Activated B cell treated with CpG ODN at 0.5 μM for 24 hours (primary cell): ENCODE data around the gene NRGN. TPM values are rescaled to one million over a fixed set of nuclear protein-coding genes. Genes with fewer than 3 reads are reported as not detected.

ENCODE experiments used
- ATAC-seq: fragments of 200-7000 bp; cut with Tn5 transposase; one replicate; pipeline ENCODE4 v1.10.0; 2021; ENCODE audit warnings: low read depth, mild to moderate bottlenecking, moderate library complexity
- CTCF ChIA-PET: fragments of 350-600 bp; sonication (Branson Sonifier 250); formaldehyde crosslinking; loops from one replicate; lab custom pipeline; 2021; ENCODE audit warnings: antibody characterized with exemption; lab: Charles Lee
- POLR2A ChIA-PET: fragments of 350-600 bp; sonication (Branson Sonifier 250); formaldehyde crosslinking; loops from one replicate; lab custom pipeline; 2021; ENCODE audit warnings: antibody characterized with exemption; lab: Charles Lee
- DNase-seq: peaks from one replicate; pipeline ENCODE4 v3.0.0; 2022
- H3K27ac Mint-ChIP-seq: one replicate; pipeline ENCODE4 v1.8.0; 2020; ENCODE audit warnings: mixed read lengths
- H3K27me3 Mint-ChIP-seq: one replicate; pipeline ENCODE4 v1.8.0; 2021; ENCODE audit warnings: mixed read lengths
- H3K36me3 Mint-ChIP-seq: one replicate; pipeline ENCODE4 v1.8.0; 2021; ENCODE audit warnings: low read depth, mixed read lengths
- H3K4me1 Mint-ChIP-seq: one replicate; pipeline ENCODE4 v1.8.0; 2021; ENCODE audit warnings: mixed read lengths
- H3K4me3 Mint-ChIP-seq: one replicate; pipeline ENCODE4 v1.8.0; 2020; ENCODE audit warnings: mild to moderate bottlenecking, mixed read lengths
- H3K9me3 Mint-ChIP-seq: one replicate; pipeline ENCODE4 v1.8.0; 2020; ENCODE audit warnings: mixed read lengths
- CTCF ChIP-seq: fragments of 200-600 bp; IDR thresholded peaks from one replicate; pipeline ENCODE4 v1.8.0; 2022; ENCODE audit warnings: antibody characterized with exemption, mild to moderate bottlenecking
- intact Hi-C: fragments of 100-400 bp; cut with micrococcal nuclease; formaldehyde crosslinking; loops from one replicate; pipeline ENCODE4 v1.15.1; 2024
- total RNA-seq: library from RNA; stranded (reverse); gene quantifications from 2 replicates; pipeline ENCODE4 v1.2.3, GENCODE V29; 2022

The NRGN gene
- total RNA-seq, 1 donor from 2014 or later = 1.0 TPM

GRCh38 chr11:124751741-124752470, 12.2 kb downstream of the NRGN start, which contains the start of gene VSIG2:
Gene VSIG2 (minus strand): TSS chr11:124752255. CDS start chr11:124752137, 118 bp downstream.
- CTCF ChIA-PET = interaction anchor here (0.9 to 1.4 kb wide), 2 partner anchors 11 to 12 kb away, joined by 3 to 4 read pairs; no protein-coding TSS in a partner anchor
- H3K4me3 Mint-ChIP-seq = no peak within 1 kb of the TSS
- peaks cover 31% of the 10 kb centered on the region for H3K4me1 Mint-ChIP-seq
- H3K9me3 Mint-ChIP-seq = no peaks in the 10 kb centered on the region
- intact Hi-C loops = no loop called here
- DNase-seq (no peak), ATAC-seq (no peak)
- peaks cover 2% of the 10 kb centered on the region for H3K27me3 Mint-ChIP-seq
- no peak within 1 kb of the TSS for H3K27ac Mint-ChIP-seq
- peaks cover 3% of the 10 kb centered on the region for H3K36me3 Mint-ChIP-seq
- POLR2A ChIA-PET = interaction anchor here (0.6 kb wide), 1 partner anchor 115 kb away, joined by 5 read pairs; no protein-coding TSS in a partner anchor
- TF ChIP-seq CTCF = no peak

GRCh38 chr11:124752471-124753102, 12.8 kb downstream of the NRGN start:
- H3K4me1 Mint-ChIP-seq = peaks cover 26% of the 10 kb centered on the region
- ATAC-seq = no peak

GRCh38 chr11:124753205-124753604, 13.5 kb downstream of the NRGN start:
- Mint-ChIP-seq H3K9me3 (no peaks in the 10 kb centered on the region), H3K4me1 (peaks cover 29% of the 10 kb centered on the region), H3K36me3 (peaks cover 3% of the 10 kb centered on the region), H3K4me3 (no peak overlapping the region), H3K27ac (no peak overlapping the region), H3K27me3 (peaks cover 2% of the 10 kb centered on the region)
- POLR2A ChIA-PET = interaction anchor here (0.6 kb wide), 1 partner anchor 10 kb away, joined by 4 read pairs; no protein-coding TSS in a partner anchor
- DNase-seq (no peak), ATAC-seq (no peak)
- intact Hi-C loops = no loop called here
- CTCF ChIA-PET = interaction anchor here (0.9 to 1.6 kb wide), 3 partner anchors 9 to 130 kb away, joined by 3 to 4 read pairs (median 3); no protein-coding TSS in a partner anchor
- TF ChIP-seq CTCF = no peak

More at GRCh38 chr11:124752471-124753102, 12.8 kb downstream of the NRGN start:
- TF ChIP-seq CTCF = no peak
- POLR2A ChIA-PET = interaction anchor here (0.6 kb wide), 1 partner anchor 11 kb away, joined by 4 read pairs; no protein-coding TSS in a partner anchor
- CTCF ChIA-PET = interaction anchor here (0.9 to 1.4 kb wide), 2 partner anchors 10 to 11 kb away, joined by 3 to 4 read pairs; no protein-coding TSS in a partner anchor
- Mint-ChIP-seq H3K9me3 (no peaks in the 10 kb centered on the region), H3K27me3 (peaks cover 2% of the 10 kb centered on the region), H3K4me3 (no peak overlapping the region), H3K27ac (no peak overlapping the region), H3K36me3 (peaks cover 3% of the 10 kb centered on the region)
- intact Hi-C loops = no loop called here
- no peak for DNase-seq

GRCh38 chr11:124753624-124754023, 13.9 kb downstream of the NRGN start:
- H3K9me3 Mint-ChIP-seq = no peaks in the 10 kb centered on the region
- no peak for TF ChIP-seq CTCF
- ChIA-PET POLR2A (no interaction called here), CTCF (interaction anchor here (1.1 to 1.6 kb wide), 2 partner anchors 85 to 130 kb away, joined by 3 to 4 read pairs; no protein-coding TSS in a partner anchor)
- H3K27me3 Mint-ChIP-seq = peaks cover 3% of the 10 kb centered on the region
- ATAC-seq = no peak
- peaks cover 3% of the 10 kb centered on the region for H3K36me3 Mint-ChIP-seq
- intact Hi-C loops = no loop called here
- peaks cover 29% of the 10 kb centered on the region for H3K4me1 Mint-ChIP-seq
- no peak overlapping the region for H3K4me3 Mint-ChIP-seq
- no peak for DNase-seq
- H3K27ac Mint-ChIP-seq = no peak overlapping the region
